ENCODE results near the gene USP17L11. TPM values are rescaled to one million over a fixed set of nuclear protein-coding genes. Genes with fewer than 3 reads are reported as not detected.

Gene USP17L11
- not detected in 2 replicates for total RNA-seq

GRCh38 chr4:9215105-9215504, at the start of gene USP17L11:
TSS of gene USP17L11 (plus strand) at chr4:9215405. CDS start at chr4:9215405, 0 bp downstream.

GRCh38 chr4:9169791-9170459, 45.3 kb upstream of the USP17L11 start, which contains the start of gene FAM90A26:
TSS of gene FAM90A26 (plus strand) at chr4:9170409. CDS start at chr4:9173173, 2,764 bp downstream.

GRCh38 chr4:9210357-9210756, 4.8 kb upstream of the USP17L11 start, which contains the start of gene USP17L10:
TSS of gene USP17L10 (plus strand) at chr4:9210657. CDS start at chr4:9210657, 0 bp downstream.

GRCh38 chr4:9219852-9220251, 4.6 kb downstream of the USP17L11 start, which contains the start of gene USP17L12:
TSS of gene USP17L12 (plus strand) at chr4:9220152. CDS start at chr4:9220152, 0 bp downstream.

GRCh38 chr4:9224596-9224995, 9.4 kb downstream of the USP17L11 start, which contains the start of gene USP17L13:
TSS of gene USP17L13 (plus strand) at chr4:9224896. CDS start at chr4:9224896, 0 bp downstream.

GRCh38 chr4:9234085-9234484, 18.9 kb downstream of the USP17L11 start, which contains the start of gene USP17L15:
TSS of gene USP17L15 (plus strand) at chr4:9234385. CDS start at chr4:9234385, 0 bp downstream.

GRCh38 chr4:9243579-9243978, 28.4 kb downstream of the USP17L11 start, which contains the start of gene USP17L17:
TSS of gene USP17L17 (plus strand) at chr4:9243879. CDS start at chr4:9243879, 0 bp downstream.

GRCh38 chr4:9247953-9248680, 32.9 kb downstream of the USP17L11 start, which contains the start of gene USP17L18:
TSS of gene USP17L18 (plus strand) at chr4:9248630. CDS start at chr4:9248630, 0 bp downstream.

GRCh38 chr4:9253078-9253477, 37.9 kb downstream of the USP17L11 start, which contains the start of gene USP17L19:
TSS of gene USP17L19 (plus strand) at chr4:9253378. CDS start at chr4:9253378, 0 bp downstream.

GRCh38 chr4:9257824-9258223, 42.6 kb downstream of the USP17L11 start, which contains the start of gene USP17L20:
TSS of gene USP17L20 (plus strand) at chr4:9258124. CDS start at chr4:9258124, 0 bp downstream.

GRCh38 chr4:9262572-9262971, 47.4 kb downstream of the USP17L11 start, which contains the start of gene USP17L21:
TSS of gene USP17L21 (plus strand) at chr4:9262872. CDS start at chr4:9262872, 0 bp downstream.

Other genes with a start within 250 kb of the USP17L11 start
- not detected in 2 replicates for gene FAM90A26, start 45.0 kb upstream of the USP17L11 start, total RNA-seq
- gene USP17L10, start 4.7 kb upstream of the USP17L11 start, total RNA-seq: not detected in 2 replicates
- gene USP17L12, start 4.7 kb downstream of the USP17L11 start, total RNA-seq: not detected in 2 replicates
- not detected in 2 replicates for gene USP17L13, start 9.5 kb downstream of the USP17L11 start, total RNA-seq
- gene USP17L15, start 19.0 kb downstream of the USP17L11 start, total RNA-seq: not detected in 2 replicates
- gene USP17L17, start 28.5 kb downstream of the USP17L11 start, total RNA-seq: not detected in 2 replicates
- gene USP17L18, start 33.2 kb downstream of the USP17L11 start, total RNA-seq: not detected in 2 replicates
- gene USP17L19, start 38.0 kb downstream of the USP17L11 start, total RNA-seq: not detected in 2 replicates
- gene USP17L20, start 42.7 kb downstream of the USP17L11 start, total RNA-seq: not detected in 2 replicates
- not detected in 2 replicates for gene USP17L21, start 47.5 kb downstream of the USP17L11 start, total RNA-seq
- gene USP17L22, start 52.2 kb downstream of the USP17L11 start, total RNA-seq: not detected in 2 replicates
- gene USP17L24, start 109.8 kb downstream of the USP17L11 start, total RNA-seq: not detected in 2 replicates
- not detected in 2 replicates for gene USP17L25, start 114.5 kb downstream of the USP17L11 start, total RNA-seq
- not detected in 2 replicates for gene USP17L26, start 119.3 kb downstream of the USP17L11 start, total RNA-seq
- not detected in 2 replicates for gene USP17L5, start 124.0 kb downstream of the USP17L11 start, total RNA-seq
- gene USP17L27, start 128.7 kb downstream of the USP17L11 start, total RNA-seq: not detected in 2 replicates
- gene USP17L28, start 133.5 kb downstream of the USP17L11 start, total RNA-seq: not detected in 2 replicates
- gene USP17L29, start 138.2 kb downstream of the USP17L11 start, total RNA-seq: not detected in 2 replicates
- gene USP17L30, start 147.7 kb downstream of the USP17L11 start, total RNA-seq: not detected in 2 replicates
- gene DEFB131A, start 229.0 kb downstream of the USP17L11 start, total RNA-seq: not detected in 2 replicates